HG02852 (cell line): ENCODE measurements around the gene MAD1L1.

Experiments
- ATAC-seq: cut with Tn5 transposase; IDR thresholded peaks from one replicate; pipeline ENCODE4 v1.9.1; 2021; ENCODE audit warnings: mild to moderate bottlenecking, moderate library complexity; ENCODE audit not compliant: unreplicated experiment

MAD1L1 gene

DNA sequence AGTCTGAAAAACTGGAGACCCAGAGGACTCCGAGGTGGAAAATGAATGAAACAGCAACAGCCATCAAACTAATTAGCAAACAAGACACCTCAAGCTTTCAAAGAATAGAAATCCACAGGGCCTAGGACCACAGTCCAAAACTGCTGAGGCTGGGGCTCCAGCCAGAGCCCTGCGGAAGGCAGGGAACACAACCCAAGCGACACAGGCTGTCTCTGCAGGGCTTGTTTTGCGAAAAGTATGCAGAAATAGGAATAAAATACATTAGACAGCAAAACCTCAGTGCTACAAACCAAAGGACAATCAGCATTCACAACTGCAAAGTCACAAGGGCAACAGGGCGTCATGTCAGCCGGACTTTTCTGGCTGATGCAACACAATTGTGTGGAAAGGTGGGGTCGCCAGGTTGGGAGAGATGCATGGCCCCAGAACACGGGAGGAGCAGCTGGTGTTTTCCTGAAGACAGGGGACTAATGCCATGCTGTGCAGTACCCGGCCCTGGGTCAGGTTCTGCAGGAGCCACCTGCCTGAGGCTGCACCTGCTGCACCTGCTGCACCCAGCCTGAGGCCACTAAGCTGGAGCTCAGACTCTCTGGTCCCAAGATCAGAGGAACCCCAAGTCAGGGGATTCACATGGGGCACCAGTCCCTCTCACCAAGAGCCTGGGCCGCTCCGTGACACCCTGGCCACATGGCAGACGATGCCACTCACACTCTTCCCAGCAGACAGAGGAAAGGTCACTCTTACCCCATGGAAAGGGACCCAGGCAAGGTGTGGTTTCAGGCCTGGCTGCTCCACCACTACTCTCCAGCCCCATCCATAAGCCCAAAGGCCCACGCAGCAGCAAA, 74.2 kb downstream of the MAD1L1 start:
- ATAC-seq: no peak

DNA sequence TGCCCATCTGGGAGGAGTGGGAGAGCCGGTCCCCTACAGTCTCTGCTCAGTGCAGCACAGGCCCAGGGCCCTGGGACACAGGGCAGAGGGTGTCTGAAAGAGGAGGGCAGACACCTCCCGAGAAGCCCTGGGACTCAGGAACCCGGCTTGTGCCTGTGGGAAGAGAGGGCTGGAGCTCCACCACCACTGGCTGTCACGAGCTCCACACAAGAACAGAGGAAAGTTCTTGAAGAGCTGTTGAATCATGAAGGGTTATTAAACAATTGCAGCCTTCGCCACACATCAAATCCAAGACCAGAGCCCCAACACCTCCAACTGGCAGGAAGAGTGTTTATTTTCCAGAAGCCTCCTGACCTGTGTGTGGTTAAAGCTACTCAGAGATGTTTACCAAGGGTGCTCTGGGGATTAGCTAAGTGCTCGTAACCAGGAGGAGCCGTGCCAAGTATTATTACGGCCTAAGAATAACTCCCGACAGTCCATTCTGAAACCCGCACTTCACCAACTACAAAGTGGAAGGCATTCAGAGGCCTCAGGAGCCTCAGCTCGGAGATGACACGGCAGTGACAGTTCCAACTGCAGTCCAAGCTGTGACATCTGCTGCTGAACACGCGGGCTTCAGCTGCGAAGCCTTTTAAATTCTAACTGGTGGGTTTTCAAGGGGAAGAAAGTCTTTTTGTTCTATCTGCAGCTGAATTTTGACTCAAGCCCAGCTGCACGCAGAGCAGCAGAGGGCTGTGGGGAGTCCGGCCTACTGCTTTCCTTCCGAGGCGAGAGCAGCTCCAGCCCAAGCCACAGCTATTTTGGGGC, 75.1 kb downstream of the MAD1L1 start:
- ATAC-seq: no peak

DNA sequence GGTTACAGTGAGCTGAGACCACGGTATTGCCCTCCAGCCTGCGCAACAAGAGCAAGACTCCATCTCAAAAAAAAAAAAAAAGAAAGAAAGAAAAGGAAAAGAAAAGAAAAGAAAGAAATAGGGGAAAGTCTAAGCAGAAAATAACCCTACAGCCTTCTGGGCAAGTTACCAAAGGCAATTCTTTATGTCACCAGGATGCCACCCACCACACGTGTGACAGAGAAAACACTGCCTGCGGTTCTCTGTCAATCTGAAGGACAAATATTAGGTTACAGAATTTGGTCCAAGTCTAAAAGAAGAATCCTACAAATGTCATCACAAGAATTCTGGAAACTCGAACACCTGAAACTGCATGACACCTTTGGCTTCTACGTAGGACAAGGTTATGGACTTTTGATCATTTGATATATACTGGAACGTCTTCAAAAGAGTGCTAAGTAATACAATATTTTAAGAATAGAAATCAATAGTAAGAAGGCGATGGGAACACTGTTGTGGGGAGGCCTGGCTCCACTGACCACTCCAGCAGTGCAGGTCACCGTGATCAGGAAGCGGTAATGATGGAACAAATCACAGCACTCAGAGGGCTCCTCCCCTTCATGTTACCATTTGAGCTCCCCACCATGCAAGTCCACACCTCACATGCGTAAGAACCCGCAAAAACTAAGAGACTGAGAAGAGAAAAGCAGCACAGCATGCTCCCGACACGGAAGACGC, 75.8 kb downstream of the MAD1L1 start:
- no peak for ATAC-seq

DNA sequence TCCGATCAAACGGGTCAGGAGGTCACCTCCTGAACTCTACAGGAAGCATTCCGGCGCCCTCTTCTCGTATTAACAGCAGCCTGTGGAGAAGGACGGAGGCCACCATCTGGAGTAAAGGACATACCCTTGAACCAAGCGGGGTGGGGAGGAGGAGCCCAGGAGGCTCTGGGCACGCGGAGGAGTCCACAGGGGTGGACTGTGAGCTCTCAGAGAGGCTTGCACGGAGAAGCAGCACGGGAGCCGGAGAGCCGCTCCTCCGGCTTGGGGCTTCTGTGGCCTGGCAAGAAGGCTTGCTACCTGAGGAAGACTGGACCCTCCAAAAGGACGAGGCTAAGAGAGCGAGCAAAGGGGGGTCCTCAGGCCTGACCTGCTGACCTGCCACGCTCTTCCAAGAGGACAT, 77.9 kb downstream of the MAD1L1 start:
- ATAC-seq: no peak

DNA sequence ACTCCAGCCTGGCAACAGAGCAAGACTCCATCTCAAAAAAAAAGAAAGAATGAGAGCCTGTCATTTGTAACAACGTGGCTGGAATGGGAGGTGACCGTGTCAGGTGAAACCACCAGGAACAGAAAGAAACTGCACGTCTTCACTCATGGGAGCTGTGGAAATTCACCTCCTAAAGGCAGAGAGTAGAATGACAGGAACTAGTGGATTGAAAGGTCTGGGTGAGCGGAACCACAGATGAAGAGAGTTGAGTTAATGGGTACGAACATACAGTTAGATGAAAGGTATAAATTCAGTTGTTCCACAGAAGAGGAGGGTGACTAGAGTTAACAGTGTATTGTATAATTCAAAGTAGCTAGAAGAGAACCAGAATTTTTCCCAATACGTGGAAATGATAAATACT, 78.6 kb downstream of the MAD1L1 start:
- no peak for ATAC-seq

DNA sequence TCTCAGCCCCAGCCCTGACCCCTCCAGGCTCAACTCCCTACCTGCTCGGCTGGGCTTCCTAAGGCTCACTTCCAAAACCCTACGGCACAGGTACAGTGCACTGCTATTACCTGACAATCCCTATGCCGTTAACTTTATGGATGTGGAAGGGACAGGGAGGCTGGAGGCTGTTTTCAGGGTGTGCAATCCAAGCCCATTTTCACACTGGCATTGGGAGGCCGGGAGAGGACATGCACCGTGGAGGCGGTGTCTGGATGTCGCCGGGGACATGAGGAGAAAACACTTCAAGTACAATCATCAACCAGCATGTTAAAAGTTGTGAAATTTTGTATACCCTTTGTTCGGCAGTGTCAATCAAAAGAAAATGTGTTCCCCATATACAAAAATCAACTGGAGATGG, 80.1 kb downstream of the MAD1L1 start:
- ATAC-seq: no peak

DNA sequence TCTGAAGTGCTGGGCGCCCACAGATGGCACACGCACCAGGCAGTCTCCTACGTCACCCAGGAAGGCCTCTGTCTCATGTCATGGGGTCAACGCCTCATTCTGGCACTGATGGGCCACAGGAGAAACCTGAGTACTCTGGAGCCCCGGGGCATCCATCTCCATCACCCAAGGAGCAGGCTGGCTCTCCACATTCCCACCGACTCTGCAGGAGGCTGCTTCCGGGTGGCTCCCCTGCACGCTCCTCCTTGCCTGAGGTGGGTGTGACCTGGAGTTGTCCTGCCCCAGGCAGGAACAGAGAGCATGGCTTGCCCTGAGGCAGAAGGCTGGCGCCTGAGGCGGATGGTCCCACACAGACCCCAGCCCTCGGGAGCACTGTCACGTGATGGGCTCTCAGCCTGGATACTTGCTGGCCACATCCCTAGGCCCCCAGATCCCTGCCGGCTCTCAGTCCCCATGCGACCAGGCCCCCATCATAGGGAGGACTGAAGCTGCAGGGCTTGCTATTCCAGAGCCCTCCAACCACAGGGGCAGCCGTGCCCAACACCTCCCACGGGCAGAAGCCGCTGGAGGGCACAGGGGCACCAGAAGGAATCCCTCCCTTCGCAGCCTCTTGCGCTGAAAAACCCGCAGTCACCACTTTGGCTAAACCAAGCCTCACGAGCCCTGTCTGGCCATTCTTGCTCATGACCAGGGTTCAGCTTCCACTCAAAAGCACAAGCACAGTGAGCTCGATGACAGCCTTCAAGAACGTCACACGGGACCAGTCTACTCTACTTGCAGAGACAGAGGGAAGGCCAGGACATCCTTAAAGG, 80.7 kb downstream of the MAD1L1 start:
- no peak for ATAC-seq

DNA sequence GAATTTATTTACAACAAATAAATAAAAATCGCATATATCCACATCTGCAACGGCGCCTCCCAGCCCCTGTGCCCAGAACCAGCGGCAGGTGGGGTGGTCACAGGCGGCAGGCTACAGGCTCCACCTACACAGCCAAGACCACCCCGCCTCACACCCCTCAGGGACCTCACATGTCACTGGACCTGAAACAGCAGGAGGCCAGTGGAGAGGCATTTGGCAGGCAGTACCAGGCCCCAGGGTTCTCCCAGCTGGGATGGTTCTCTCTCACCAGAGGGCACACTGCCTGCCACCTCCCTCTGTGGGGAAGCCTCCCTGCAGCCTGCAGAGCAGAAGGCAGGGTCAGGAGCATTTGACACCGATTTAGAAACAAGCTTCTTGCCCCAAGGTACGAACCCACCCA, 81.5 kb downstream of the MAD1L1 start:
- no peak for ATAC-seq

DNA sequence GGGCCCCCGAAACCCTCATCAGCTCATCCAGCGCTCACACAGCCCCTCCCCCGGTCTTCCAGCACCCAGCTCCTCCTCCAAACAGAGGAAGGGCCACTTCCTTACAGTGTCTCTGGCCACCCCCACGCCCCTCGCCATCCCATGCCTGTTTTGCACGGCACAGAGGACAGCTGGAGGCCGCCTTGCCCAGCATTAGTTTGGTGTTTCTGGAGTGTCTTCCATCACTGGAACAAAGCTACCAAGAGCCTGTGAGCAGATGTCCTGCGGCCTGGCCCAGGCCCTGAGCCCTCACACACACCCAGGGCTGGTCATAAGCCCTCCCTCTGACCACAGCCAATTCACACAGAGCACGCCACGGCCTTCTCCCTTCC, 82.3 kb downstream of the MAD1L1 start:
- ATAC-seq: no peak

DNA sequence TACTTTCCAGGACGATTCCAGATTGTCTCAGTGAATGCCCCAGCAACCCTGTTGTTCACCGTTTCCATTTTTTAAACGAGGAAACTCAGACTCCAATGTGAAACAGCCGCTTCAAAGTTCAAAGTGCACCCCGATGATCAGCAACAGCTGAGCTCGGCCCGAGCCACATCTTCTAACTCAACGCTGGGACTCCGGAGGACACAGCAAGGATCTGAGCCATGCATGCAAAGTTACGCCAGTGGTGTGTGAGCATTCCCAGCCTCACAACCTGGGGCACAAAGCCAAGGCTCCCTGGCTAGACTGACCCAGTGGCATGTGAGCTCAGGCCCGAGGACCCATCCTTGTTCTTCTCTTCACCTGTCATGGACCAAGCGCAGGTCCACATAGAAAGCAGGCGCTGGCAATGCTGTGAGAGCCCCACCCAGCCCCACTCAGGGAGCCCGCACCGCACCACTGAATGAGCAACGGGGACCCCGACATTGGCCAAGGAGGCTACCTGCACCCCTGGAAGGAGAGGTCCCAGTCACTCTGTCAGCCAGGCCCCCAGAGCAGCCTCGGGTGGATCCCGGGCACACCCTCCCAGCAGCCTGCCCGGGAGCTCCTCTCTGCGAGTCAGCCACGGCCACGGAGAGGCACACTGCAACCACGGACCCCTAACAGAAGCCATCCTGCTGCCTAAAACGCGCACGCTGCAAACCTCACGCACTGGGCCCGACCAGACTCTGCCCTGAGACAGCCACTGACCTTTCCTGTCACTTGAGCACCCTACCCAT, 82.9 kb downstream of the MAD1L1 start:
- no peak for ATAC-seq

DNA sequence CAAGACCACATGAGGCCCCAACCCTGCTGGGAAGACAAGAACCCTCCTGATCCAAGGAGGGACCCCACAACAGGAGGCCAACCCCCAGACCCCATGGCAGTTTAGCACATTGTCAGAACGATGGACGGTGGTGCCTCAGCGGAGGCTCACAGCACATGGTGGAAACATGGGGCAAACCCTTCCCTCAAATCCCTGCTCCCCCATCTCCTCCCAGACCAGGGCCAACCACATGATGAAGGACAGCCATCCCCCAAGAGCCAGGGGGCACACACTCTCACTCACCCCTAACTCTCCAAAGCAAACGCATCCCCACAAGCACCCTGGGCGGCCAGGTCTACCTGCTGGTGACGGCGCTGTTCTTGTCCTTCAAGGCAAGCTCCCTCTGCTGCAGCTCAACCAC, 83.9 kb downstream of the MAD1L1 start:
- ATAC-seq: no peak

DNA sequence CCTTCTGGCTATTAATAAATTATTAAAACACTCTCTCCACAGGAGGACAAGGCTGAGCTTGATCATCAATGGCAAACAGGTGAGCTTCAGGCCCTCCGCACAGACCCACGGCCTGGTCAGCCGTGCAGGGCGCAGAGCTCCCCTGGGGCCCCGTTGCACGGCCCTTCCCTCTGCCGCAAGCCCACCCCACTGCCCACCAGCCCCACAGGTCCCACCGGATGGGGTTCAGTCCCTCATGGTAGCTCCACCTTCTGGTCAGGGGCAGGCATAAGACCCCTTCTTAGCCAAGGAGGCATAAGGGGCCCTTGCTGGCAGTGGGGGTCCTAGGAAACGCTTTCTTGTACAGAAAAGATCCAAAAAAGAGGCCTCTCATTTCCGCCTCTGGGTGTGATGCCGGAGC, 84.6 kb downstream of the MAD1L1 start:
- ATAC-seq: no peak

DNA sequence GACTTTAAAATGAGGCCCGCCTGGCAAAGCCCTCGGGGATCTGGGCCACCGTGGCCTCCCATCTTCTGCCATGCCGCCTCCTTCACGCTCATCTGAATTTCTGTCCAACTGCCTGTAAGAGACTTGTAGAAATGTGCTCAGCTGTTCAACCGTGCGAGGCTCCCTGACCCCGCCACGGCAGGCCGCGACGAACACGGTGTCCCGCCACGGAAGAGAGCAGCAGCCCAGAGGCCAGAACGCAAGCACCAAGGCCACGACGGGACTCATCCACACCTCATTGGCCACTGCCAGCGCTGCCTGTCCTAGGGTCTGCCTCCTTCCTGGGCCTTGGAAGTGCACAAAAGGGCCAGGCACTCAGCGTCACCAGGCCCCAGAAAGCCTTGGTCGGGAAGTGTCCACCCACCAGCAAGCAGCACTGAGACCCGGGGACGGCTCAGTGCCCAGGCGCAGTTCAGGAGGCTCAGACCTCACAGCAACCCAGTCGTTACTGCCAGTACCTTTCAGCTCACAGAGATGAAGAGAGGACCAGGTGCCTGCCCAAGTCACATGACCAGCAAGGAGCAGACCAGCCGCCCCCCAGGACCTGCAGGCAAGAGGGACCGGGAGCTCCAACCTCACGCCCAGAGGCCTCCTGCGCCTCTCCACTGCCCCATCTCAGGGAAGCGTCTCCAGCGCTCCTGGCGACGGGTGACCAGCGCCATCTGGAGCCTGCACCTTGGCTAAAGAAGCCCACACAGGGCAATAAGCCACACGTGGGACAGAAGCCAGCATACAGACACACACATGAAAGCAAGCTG, 85.9 kb downstream of the MAD1L1 start:
- ATAC-seq: no peak

DNA sequence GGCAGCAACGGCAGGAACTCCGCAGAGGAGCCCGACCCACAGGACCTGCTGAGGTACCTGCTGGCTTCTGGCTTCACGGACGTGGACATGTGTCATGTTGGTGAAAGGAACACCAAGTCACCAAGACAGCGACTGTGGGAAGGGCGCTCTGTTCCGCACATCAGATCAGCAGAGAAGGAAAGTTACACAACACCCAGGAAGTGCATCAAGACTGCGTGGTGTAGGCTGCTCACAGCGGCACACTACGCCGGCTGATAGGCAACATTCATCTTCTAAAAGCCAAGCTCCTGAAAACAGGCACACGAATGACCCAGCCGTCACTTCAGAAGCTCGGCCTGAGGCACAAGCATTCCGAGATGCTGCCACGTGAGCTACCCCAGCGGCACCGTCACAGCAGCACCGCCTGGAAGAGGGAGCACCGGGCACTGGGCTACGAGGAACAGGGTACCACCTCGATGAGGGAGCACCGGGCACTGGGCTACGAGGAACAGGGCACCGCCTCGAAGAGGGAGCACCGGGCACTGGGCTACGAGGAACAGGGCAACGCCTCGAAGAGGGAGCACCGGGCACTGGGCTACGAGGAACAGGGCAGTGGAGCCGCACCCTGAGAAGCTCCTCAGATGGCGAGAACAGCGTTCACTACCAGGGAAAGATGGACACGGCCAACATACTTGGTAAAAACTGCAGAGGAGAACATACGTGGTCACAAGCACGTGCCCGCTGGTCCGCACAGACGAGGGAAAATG, 86.7 kb downstream of the MAD1L1 start:
- no peak for ATAC-seq

DNA sequence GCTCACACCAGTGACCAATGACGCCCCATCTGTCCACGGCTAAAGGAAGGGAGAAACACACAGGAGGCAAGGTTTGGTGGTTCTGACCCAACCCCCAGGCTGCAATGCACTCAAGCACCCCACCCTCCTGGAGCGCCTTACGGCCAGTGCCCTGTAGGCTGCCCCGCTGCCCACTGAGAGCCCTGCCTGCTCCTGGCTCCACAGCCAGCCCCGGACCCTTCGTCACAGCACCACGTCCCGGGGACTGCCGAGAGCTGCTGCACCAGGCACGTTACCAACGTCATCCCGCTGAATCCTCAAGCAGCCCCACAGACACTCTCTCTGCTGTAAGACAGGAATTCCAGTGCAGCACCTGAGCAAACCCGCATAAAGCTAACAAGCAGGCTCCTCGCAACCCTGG, 87.8 kb downstream of the MAD1L1 start:
- ATAC-seq: no peak

DNA sequence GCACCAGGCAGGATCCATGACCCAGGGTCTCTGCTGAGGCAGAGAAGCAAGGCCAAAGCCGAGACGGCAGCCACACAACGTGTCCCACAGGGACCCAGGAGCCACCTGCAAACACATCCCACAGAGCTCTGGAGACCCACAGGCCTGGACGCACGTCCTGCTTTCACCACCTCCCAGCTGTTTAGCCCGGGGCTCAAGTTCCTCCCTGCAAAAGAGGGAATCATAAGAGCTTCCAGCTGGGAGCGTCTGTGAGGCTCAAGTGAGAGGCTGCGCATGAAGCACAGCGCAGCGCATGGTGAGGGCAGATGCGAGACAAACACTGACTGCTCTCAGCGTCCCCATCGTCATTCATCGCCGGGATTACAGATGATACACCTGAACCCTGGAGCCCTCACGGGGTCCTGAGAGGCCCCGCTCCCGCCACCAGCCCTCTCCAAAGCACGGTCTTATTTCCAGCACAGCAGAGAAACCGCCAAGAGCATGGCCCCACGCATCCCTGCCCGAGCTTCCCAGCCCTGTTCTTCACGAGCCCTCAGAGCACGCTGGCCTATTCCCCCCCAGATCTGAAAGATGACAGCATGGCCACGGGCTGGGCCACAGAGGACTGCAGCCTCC, 88.7 kb downstream of the MAD1L1 start:
- no peak for ATAC-seq

DNA sequence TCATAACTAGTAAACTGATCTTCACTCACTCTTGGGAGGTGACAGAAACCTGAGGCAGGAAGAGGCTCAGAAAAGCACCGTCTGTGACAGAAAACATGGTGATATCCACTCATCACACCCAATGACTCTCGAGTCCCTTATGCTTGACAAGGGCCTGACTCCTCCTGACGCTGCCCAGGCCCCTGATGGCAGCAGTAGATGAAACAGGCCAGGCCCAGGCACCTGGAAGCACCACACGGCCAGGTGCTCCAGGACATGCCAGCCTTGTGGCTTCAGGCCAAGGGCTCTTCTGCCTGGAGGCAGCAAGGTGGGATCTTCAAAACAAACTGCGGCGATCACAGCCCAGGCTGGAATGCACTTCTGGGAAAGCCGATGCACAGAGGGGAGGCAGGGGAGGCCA, 89.3 kb downstream of the MAD1L1 start:
- ATAC-seq: no peak

DNA sequence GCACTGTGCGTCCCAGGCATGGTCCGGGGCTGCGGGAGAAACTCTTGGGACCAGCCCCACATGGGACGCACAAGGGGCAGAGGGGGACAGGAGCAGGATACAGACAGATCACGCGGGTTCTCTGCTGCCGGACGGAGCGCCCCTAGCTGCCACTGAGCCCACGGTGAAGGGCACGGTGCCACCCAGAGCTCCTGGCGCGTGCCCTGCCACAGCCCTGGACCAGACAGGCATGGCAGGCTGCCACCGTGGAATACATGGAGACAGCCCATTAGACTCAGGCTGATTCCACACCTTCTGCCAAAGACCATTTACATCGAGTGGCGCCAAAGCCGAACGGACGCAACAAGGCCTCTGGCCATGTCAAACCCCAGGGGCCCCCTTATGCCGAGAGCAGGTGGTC, 90.4 kb downstream of the MAD1L1 start:
- no peak for ATAC-seq
